MCF 10A (cell line): ENCODE results near the gene RAC2. TPM values are rescaled to one million over a fixed set of nuclear protein-coding genes. Genes with fewer than 3 reads are reported as not detected.

Experiments used
- BruUV-seq: library from RNA; stranded (reverse); fragments of 400-500 nt; replicated peaks from 2 replicates; lab custom pipeline; 2021; lab: Mats Ljungman, UMichigan
- CTCF ChIA-PET: fragments of 300-600 bp; sonication (Branson Sonifier 250); formaldehyde crosslinking; extraction: SDS; loops from one replicate; lab custom pipeline; 2021; ENCODE audit warnings: antibody characterized with exemption, inconsistent platforms; lab: Yijun Ruan, JAX
- POLR2A ChIA-PET: fragments of 300-600, 350-650 bp; sonication (Branson Sonifier 250); formaldehyde crosslinking; extraction: SDS; loops from one replicate; lab custom pipeline; 2020; ENCODE audit warnings: antibody characterized with exemption, inconsistent platforms; lab: Yijun Ruan, JAX
- DNase-seq: peaks from one replicate; pipeline ENCODE4 v3.0.0-alpha.2; 2018; ENCODE audit not compliant: unreplicated experiment
- H3K27ac Mint-ChIP-seq: one replicate; pipeline ENCODE4 v1.8.0; 2022; ENCODE audit warnings: mild to moderate bottlenecking, low read depth, mixed read lengths; ENCODE audit not compliant: unreplicated experiment
- H3K27me3 Mint-ChIP-seq: one replicate; pipeline ENCODE4 v1.8.0; 2022; ENCODE audit warnings: mixed read lengths; ENCODE audit not compliant: insufficient read depth, unreplicated experiment
- H3K36me3 Mint-ChIP-seq: one replicate; pipeline ENCODE4 v1.8.0; 2022; ENCODE audit warnings: mild to moderate bottlenecking, moderate library complexity, mixed read lengths; ENCODE audit not compliant: insufficient read depth, unreplicated experiment
- H3K4me1 Mint-ChIP-seq: one replicate; pipeline ENCODE4 v1.8.0; 2022; ENCODE audit warnings: mixed read lengths; ENCODE audit not compliant: insufficient read depth, unreplicated experiment
- H3K4me3 Mint-ChIP-seq: one replicate; pipeline ENCODE4 v1.8.0; 2022; ENCODE audit warnings: mild to moderate bottlenecking, moderate library complexity, mixed read lengths; ENCODE audit not compliant: unreplicated experiment
- H3K9me3 Mint-ChIP-seq: one replicate; pipeline ENCODE4 v1.8.0; 2022; ENCODE audit warnings: mixed read lengths; ENCODE audit not compliant: unreplicated experiment
- intact Hi-C: fragments of 100-400 bp; cut with micrococcal nuclease; formaldehyde crosslinking; loops from 2 replicates; pipeline ENCODE4 v1.14.1; 2022
- total RNA-seq: library from RNA; stranded (reverse); gene quantifications from 2 replicates; pipeline ENCODE4 v1.2.3, GENCODE V29; 2022
- TF ChIP-seq, protein P1 (sequence below): fragments of 200-600 bp; IDR thresholded peaks from one replicate; pipeline ENCODE4 v1.8.0; 2022; ENCODE audit warnings: antibody characterized with exemption, mild to moderate bottlenecking; ENCODE audit not compliant: unreplicated experiment

Gene RAC2
- total RNA-seq, 1 experiment from 2014 or later: 42.4 TPM

GRCh38 chr22:37188901-37189466, 55.1 kb downstream of the RAC2 start:
- Mint-ChIP-seq H3K27ac (no peak overlapping the region), H3K9me3 (no peaks in the 10 kb centered on the region), H3K27me3 (no peaks in the 10 kb centered on the region), H3K4me1 (peaks cover 21% of the 10 kb centered on the region), H3K36me3 (peaks cover 12% of the 10 kb centered on the region), H3K4me3 (no peak overlapping the region)
- TF ChIP-seq, protein P1, sequence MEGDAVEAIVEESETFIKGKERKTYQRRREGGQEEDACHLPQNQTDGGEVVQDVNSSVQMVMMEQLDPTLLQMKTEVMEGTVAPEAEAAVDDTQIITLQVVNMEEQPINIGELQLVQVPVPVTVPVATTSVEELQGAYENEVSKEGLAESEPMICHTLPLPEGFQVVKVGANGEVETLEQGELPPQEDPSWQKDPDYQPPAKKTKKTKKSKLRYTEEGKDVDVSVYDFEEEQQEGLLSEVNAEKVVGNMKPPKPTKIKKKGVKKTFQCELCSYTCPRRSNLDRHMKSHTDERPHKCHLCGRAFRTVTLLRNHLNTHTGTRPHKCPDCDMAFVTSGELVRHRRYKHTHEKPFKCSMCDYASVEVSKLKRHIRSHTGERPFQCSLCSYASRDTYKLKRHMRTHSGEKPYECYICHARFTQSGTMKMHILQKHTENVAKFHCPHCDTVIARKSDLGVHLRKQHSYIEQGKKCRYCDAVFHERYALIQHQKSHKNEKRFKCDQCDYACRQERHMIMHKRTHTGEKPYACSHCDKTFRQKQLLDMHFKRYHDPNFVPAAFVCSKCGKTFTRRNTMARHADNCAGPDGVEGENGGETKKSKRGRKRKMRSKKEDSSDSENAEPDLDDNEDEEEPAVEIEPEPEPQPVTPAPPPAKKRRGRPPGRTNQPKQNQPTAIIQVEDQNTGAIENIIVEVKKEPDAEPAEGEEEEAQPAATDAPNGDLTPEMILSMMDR: no peak
- intact Hi-C loops: no loop called here
- BruUV-seq: no TSS peak
- POLR2A ChIA-PET: interaction anchor here (0.7 to 2.1 kb wide), 2 partner anchors 8 to 11 kb away, joined by 3 to 11 read pairs; no protein-coding TSS in a partner anchor
- CTCF ChIA-PET: interaction anchor here (0.5 kb wide), 1 partner anchor 32 kb away, joined by 5 read pairs; no protein-coding TSS in a partner anchor
- peak; percentile 29 for DNase-seq

GRCh38 chr22:37187891-37188761, 55.9 kb downstream of the RAC2 start, which contains the start of gene C1QTNF6:
TSS of gene C1QTNF6 (minus strand) at chr22:37188247. CDS start at chr22:37188213, 34 bp downstream.
- DNase-seq: no peak
- ChIA-PET CTCF (interaction anchor here (0.5 to 1.3 kb wide), 2 partner anchors 21 to 32 kb away, joined by 4 to 5 read pairs; no protein-coding TSS in a partner anchor), POLR2A (interaction anchor here (0.6 to 1.4 kb wide), 2 partner anchors 9 to 475 kb away, joined by 3 to 5 read pairs; no protein-coding TSS in a partner anchor)
- Mint-ChIP-seq H3K9me3 (no peaks in the 10 kb centered on the region), H3K27ac (no peak within 1 kb of the TSS), H3K4me1 (peaks cover 21% of the 10 kb centered on the region), H3K36me3 (peaks cover 17% of the 10 kb centered on the region), H3K4me3 (no peak within 1 kb of the TSS), H3K27me3 (no peaks in the 10 kb centered on the region)
- intact Hi-C loops: no loop called here
- TF ChIP-seq, protein P1: no peak
- no TSS peak for BruUV-seq

DNA sequence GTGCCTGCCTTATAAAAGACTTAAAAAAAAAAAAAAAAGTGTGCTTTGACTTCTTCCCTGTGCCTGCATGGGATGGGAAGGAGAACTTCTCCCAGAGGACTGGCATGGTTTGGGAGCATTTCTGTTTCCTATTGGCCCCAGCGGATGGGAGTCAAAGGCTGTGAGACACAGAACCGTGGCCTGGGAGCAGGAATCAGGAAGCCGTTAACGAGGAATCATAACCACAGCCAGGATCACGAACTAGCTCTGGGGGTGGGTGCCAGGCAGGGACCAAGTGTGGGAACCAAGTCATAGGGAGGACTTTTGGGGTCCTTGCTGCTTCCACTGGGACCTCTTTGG, 56.5 kb downstream of the RAC2 start:
- no peak overlapping the region for H3K27ac Mint-ChIP-seq
- no peaks in the 10 kb centered on the region for H3K27me3 Mint-ChIP-seq
- ChIA-PET POLR2A (interaction anchor here (0.6 to 1.6 kb wide), 3 partner anchors 9 to 475 kb away, joined by 3 to 5 read pairs (median 5); no protein-coding TSS in a partner anchor), CTCF (interaction anchor here (1.3 kb wide), 1 partner anchor 21 kb away, joined by 4 read pairs; no protein-coding TSS in a partner anchor)
- H3K9me3 Mint-ChIP-seq: no peaks in the 10 kb centered on the region
- DNase-seq: no peak
- H3K4me1 Mint-ChIP-seq: peaks cover 21% of the 10 kb centered on the region
- H3K4me3 Mint-ChIP-seq: no peak overlapping the region
- intact Hi-C loops: no loop called here
- H3K36me3 Mint-ChIP-seq: peaks cover 17% of the 10 kb centered on the region
- no TSS peak for BruUV-seq
- TF ChIP-seq, protein P1: no peak

DNA sequence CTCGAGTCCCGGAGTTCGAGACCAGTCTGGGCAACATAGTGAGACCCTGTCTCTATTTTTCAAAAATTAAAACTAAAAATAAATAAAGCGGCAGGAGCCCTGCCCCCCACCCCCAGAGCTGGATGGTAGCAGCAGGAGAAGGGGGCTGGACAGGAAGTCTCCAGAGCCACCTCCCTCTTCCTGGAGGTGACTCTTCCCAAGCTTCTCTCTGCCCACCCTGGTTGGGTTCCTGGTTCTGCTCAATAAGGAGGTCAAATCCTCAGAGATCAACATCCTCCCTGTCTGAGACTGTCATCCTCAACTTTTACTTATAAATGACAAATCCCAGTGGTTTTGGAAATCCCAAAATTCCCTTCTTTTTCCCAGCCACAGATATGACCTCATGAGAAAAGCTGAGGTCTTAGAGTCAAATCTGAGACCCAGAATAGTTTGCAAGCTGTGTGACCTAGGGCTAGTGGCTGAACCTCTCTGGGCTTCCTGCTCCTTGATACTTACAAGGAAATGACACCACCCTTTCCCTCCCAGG, 57.0 kb downstream of the RAC2 start:
- no peaks in the 10 kb centered on the region for H3K27me3 Mint-ChIP-seq
- BruUV-seq: no TSS peak
- H3K27ac Mint-ChIP-seq: no peak overlapping the region
- H3K36me3 Mint-ChIP-seq: peaks cover 17% of the 10 kb centered on the region
- DNase-seq: no peak
- intact Hi-C loops: no loop called here
- POLR2A ChIA-PET: interaction anchor here (0.6 to 1.6 kb wide), 3 partner anchors 10 to 474 kb away, joined by 3 to 5 read pairs (median 5); no protein-coding TSS in a partner anchor
- TF ChIP-seq, protein P1: no peak
- CTCF ChIA-PET: interaction anchor here (0.7 to 1.3 kb wide), 2 partner anchors 20 to 83 kb away, joined by 3 to 4 read pairs; no protein-coding TSS in a partner anchor
- peaks cover 21% of the 10 kb centered on the region for H3K4me1 Mint-ChIP-seq
- no peak overlapping the region for H3K4me3 Mint-ChIP-seq
- no peaks in the 10 kb centered on the region for H3K9me3 Mint-ChIP-seq
